Measurements from ENCODE around the gene PAQR9. TPM values are rescaled to one million over a fixed set of nuclear protein-coding genes. Genes with fewer than 3 reads are reported as not detected.

Gene PAQR9
- total and polyA plus RNA-seq, 2 of the 13 experiments (the other 11 are each of a cell fraction or from before 2014, with no cell fraction given), result 3.7 to 10.3 TPM

DNA sequence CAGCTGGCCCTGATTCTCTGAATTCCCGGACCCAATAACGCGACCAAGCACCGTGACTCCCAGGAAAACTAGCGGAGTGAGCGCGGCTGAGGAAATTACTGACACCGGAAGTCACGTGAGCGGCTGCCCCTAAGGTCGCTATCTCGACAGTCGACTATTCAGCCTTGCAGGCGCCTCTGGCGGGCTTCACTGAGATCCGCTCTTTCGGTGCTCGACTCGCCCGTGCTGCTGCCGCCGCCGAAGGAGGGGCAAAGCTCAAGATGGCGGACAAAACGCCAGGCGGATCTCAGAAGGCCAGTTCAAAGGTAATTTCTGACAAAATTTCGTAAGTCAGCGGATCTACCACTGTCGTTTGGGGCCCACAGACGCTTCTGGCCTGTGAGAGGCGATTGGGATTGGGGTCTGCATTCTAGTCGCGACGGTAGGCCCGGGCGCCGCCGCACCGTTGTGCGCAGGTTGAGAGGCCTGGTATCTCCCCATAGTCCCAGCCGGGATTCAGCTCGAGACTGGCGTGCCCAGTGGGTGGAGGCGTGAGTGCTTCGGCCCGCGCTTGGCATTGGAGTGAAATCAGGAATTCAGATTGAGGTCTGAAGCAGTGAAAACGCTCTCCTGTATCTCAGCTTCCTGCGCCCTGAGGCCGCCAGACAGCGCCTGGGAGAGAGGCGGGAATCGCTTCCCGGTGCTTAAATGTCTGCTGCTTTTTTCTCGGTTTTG, 38.1 kb upstream of the PAQR9 start, which contains the start of gene U2SURP (continued):
- TF ChIP-seq, protein P1, sequence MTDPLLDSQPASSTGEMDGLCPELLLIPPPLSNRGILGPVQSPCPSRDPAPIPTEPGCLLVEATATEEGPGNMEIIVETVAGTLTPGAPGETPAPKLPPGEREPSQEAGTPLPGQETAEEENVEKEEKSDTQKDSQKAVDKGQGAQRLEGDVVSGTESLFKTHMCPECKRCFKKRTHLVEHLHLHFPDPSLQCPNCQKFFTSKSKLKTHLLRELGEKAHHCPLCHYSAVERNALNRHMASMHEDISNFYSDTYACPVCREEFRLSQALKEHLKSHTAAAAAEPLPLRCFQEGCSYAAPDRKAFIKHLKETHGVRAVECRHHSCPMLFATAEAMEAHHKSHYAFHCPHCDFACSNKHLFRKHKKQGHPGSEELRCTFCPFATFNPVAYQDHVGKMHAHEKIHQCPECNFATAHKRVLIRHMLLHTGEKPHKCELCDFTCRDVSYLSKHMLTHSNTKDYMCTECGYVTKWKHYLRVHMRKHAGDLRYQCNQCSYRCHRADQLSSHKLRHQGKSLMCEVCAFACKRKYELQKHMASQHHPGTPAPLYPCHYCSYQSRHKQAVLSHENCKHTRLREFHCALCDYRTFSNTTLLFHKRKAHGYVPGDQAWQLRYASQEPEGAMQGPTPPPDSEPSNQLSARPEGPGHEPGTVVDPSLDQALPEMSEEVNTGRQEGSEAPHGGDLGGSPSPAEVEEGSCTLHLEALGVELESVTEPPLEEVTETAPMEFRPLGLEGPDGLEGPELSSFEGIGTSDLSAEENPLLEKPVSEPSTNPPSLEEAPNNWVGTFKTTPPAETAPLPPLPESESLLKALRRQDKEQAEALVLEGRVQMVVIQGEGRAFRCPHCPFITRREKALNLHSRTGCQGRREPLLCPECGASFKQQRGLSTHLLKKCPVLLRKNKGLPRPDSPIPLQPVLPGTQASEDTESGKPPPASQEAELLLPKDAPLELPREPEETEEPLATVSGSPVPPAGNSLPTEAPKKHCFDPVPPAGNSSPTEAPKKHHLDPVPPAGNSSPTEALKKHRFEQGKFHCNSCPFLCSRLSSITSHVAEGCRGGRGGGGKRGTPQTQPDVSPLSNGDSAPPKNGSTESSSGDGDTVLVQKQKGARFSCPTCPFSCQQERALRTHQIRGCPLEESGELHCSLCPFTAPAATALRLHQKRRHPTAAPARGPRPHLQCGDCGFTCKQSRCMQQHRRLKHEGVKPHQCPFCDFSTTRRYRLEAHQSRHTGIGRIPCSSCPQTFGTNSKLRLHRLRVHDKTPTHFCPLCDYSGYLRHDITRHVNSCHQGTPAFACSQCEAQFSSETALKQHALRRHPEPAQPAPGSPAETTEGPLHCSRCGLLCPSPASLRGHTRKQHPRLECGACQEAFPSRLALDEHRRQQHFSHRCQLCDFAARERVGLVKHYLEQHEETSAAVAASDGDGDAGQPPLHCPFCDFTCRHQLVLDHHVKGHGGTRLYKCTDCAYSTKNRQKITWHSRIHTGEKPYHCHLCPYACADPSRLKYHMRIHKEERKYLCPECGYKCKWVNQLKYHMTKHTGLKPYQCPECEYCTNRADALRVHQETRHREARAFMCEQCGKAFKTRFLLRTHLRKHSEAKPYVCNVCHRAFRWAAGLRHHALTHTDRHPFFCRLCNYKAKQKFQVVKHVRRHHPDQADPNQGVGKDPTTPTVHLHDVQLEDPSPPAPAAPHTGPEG (CRISPR knock-in tag; IDR thresholded peaks at IDR 0.05), result peak; percentile 78; the same call in 1 of the 2 replicates
- TF ChIP-seq ZNF792 (CRISPR knock-in tag; IDR thresholded peaks at IDR 0.05), result no peak; the same call in 1 of the 2 replicates
- TF ChIP-seq, protein P2, sequence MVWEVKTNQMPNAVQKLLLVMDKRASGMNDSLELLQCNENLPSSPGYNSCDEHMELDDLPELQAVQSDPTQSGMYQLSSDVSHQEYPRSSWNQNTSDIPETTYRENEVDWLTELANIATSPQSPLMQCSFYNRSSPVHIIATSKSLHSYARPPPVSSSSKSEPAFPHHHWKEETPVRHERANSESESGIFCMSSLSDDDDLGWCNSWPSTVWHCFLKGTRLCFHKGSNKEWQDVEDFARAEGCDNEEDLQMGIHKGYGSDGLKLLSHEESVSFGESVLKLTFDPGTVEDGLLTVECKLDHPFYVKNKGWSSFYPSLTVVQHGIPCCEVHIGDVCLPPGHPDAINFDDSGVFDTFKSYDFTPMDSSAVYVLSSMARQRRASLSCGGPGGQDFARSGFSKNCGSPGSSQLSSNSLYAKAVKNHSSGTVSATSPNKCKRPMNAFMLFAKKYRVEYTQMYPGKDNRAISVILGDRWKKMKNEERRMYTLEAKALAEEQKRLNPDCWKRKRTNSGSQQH (CRISPR knock-in tag; IDR thresholded peaks at IDR 0.05; ENCODE audit: low read depth), result peak; percentile 80
- no peak; the same call in 1 of the 2 replicates for TF ChIP-seq ZNF772 (CRISPR knock-in tag; IDR thresholded peaks at IDR 0.05)
- peak; percentile 50; the same call in 1 of the 2 replicates for TF ChIP-seq FOXP1 (IDR thresholded peaks at IDR 0.05)
- peak; percentile 54; the same call in 1 of the 2 replicates for TF ChIP-seq FOXP1 (CRISPR knock-in tag; IDR thresholded peaks at IDR 0.05)
- TF ChIP-seq, protein P3, sequence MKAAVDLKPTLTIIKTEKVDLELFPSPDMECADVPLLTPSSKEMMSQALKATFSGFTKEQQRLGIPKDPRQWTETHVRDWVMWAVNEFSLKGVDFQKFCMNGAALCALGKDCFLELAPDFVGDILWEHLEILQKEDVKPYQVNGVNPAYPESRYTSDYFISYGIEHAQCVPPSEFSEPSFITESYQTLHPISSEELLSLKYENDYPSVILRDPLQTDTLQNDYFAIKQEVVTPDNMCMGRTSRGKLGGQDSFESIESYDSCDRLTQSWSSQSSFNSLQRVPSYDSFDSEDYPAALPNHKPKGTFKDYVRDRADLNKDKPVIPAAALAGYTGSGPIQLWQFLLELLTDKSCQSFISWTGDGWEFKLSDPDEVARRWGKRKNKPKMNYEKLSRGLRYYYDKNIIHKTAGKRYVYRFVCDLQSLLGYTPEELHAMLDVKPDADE (CRISPR knock-in tag; IDR thresholded peaks at IDR 0.05), result no peak
- no peak; the same call in 1 of the 2 replicates for TF ChIP-seq ZNF484 (CRISPR knock-in tag; IDR thresholded peaks at IDR 0.05; ENCODE audit: borderline replicate concordance, low read depth)
- TF ChIP-seq KAT7 (CRISPR knock-in tag; IDR thresholded peaks at IDR 0.05; ENCODE audit: borderline replicate concordance), result peak; percentile 67; the same call in 1 of the 2 replicates
- peak; percentile 93; the same call in 1 of the 2 replicates for TF ChIP-seq ZNF124 (CRISPR knock-in tag; IDR thresholded peaks at IDR 0.05)
- no peak for TF ChIP-seq ZNF781 (CRISPR knock-in tag; IDR thresholded peaks at IDR 0.05; ENCODE audit: borderline replicate concordance, not compliant biosample characterization)
- TF ChIP-seq CCDC6 (CRISPR knock-in tag; IDR thresholded peaks at IDR 0.05), result peak; percentile 67; the same call in 1 of the 2 replicates
- TF ChIP-seq RBM22 (optimal IDR thresholded peaks at IDR 0.05; ENCODE audit: low read length), result peak; percentile 82
- peak; percentile 68 for TF ChIP-seq ZNF607 (CRISPR knock-in tag; IDR thresholded peaks at IDR 0.05; ENCODE audit: borderline replicate concordance)
- TF ChIP-seq, protein P4, sequence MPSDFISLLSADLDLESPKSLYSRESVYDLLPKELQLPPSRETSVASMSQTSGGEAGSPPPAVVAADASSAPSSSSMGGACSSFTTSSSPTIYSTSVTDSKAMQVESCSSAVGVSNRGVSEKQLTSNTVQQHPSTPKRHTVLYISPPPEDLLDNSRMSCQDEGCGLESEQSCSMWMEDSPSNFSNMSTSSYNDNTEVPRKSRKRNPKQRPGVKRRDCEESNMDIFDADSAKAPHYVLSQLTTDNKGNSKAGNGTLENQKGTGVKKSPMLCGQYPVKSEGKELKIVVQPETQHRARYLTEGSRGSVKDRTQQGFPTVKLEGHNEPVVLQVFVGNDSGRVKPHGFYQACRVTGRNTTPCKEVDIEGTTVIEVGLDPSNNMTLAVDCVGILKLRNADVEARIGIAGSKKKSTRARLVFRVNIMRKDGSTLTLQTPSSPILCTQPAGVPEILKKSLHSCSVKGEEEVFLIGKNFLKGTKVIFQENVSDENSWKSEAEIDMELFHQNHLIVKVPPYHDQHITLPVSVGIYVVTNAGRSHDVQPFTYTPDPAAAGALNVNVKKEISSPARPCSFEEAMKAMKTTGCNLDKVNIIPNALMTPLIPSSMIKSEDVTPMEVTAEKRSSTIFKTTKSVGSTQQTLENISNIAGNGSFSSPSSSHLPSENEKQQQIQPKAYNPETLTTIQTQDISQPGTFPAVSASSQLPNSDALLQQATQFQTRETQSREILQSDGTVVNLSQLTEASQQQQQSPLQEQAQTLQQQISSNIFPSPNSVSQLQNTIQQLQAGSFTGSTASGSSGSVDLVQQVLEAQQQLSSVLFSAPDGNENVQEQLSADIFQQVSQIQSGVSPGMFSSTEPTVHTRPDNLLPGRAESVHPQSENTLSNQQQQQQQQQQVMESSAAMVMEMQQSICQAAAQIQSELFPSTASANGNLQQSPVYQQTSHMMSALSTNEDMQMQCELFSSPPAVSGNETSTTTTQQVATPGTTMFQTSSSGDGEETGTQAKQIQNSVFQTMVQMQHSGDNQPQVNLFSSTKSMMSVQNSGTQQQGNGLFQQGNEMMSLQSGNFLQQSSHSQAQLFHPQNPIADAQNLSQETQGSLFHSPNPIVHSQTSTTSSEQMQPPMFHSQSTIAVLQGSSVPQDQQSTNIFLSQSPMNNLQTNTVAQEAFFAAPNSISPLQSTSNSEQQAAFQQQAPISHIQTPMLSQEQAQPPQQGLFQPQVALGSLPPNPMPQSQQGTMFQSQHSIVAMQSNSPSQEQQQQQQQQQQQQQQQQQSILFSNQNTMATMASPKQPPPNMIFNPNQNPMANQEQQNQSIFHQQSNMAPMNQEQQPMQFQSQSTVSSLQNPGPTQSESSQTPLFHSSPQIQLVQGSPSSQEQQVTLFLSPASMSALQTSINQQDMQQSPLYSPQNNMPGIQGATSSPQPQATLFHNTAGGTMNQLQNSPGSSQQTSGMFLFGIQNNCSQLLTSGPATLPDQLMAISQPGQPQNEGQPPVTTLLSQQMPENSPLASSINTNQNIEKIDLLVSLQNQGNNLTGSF (CRISPR knock-in tag; IDR thresholded peaks at IDR 0.05), result peak; percentile 58; the same call in 1 of the 2 replicates
